B cell (primary cell): ENCODE measurements around the gene MRPS9. TPM values are rescaled to one million over a fixed set of nuclear protein-coding genes. Genes with fewer than 3 reads are reported as not detected.

Experiments used
- ATAC-seq: fragments of 200-7000 bp; cut with Tn5 transposase; one replicate; pipeline ENCODE4 v1.10.0; 2021; ENCODE audit warnings: low read depth, mild to moderate bottlenecking, moderate number of reproducible peaks, moderate library complexity
- CTCF ChIA-PET: fragments of 350-600 bp; sonication (Branson Sonifier 250); formaldehyde crosslinking; loops from one replicate; lab custom pipeline; 2021; ENCODE audit warnings: antibody characterized with exemption, inconsistent platforms; lab: Charles Lee
- POLR2A ChIA-PET: fragments of 350-600 bp; sonication (Branson Sonifier 250); formaldehyde crosslinking; loops from one replicate; lab custom pipeline; 2021; ENCODE audit warnings: antibody characterized with exemption; lab: Charles Lee
- DNase-seq: peaks from one replicate; pipeline ENCODE4 v3.0.0; 2013
- H2AFZ ChIP-seq: 2 replicates; pipeline ENCODE4 v1.6.1; 2012; ENCODE audit warnings: mild to moderate bottlenecking, low read depth, low read length; ENCODE audit not compliant: insufficient read depth, poor library complexity, severe bottlenecking
- H3K27ac ChIP-seq, 2 donors: 1 replicate in 1 of 2; 2 replicates in 1 of 2; pipeline ENCODE4 v1.5.1; 2012 to 2013; ENCODE audit warnings: low read length in 2 of 2, mild to moderate bottlenecking in 2 of 2, moderate library complexity in 1 of 2
- H3K27me3 ChIP-seq, 4 experiments: fragments of 200-600 bp in 1 of 4; sonication (generic) in 1 of 4; replicated peaks in 1 of 4; 1 replicate in 2 of 4; 2 replicates in 2 of 4; pipeline versions ENCODE4 v1.6.1 to v1.7.0; 2013 to 2016; ENCODE audit warnings: low read length in 3 of 4, mild to moderate bottlenecking in 2 of 4, mixed read lengths in 1 of 4, moderate library complexity in 1 of 4; ENCODE audit not compliant: insufficient read depth in 4 of 4, control insufficient read depth in 3 of 4; ENCODE audit errors: control extremely low read depth in 1 of 4
- H3K36me3 ChIP-seq, 2 experiments: replicated peaks in 1 of 2; 1 replicate in 1 of 2; 2 replicates in 1 of 2; pipeline versions ENCODE4 v1.6.1 to v1.7.1; 2013; ENCODE audit warnings: low read length in 1 of 2; ENCODE audit not compliant: insufficient read depth in 2 of 2, control insufficient read depth in 1 of 2; ENCODE audit errors: control extremely low read depth in 1 of 2, extremely low read depth in 1 of 2
- H3K4me1 ChIP-seq, 2 donors: fragments of 200-600 bp in 1 of 2; sonication (generic) in 1 of 2; 1 replicate in 1 of 2; 2 replicates in 1 of 2; pipeline versions ENCODE4 v1.5.1 to v1.6.1; 2013 to 2017; ENCODE audit warnings: low read length in 2 of 2; ENCODE audit not compliant: control insufficient read depth in 2 of 2, insufficient read depth in 2 of 2
- H3K4me2 ChIP-seq: replicated peaks from 2 replicates; pipeline ENCODE3; 2012; ENCODE audit warnings: mild to moderate bottlenecking, low read depth, low read length; ENCODE audit not compliant: poor library complexity, severe bottlenecking
- H3K4me3 ChIP-seq, 5 experiments: fragments of 200-600 bp in 1 of 5; sonication (generic) in 1 of 5; 1 replicate in 3 of 5; 2 replicates in 2 of 5; pipeline versions ENCODE4 v1.5.1 to v1.7.0; 2011 to 2016; ENCODE audit warnings: low read length in 4 of 5, mild to moderate bottlenecking in 4 of 5, low read depth in 2 of 5, control low read depth in 1 of 5, moderate library complexity in 1 of 5; ENCODE audit not compliant: insufficient read depth in 1 of 5; ENCODE audit errors: control extremely low read depth in 1 of 5, extremely low read depth in 1 of 5
- H3K79me2 ChIP-seq: fragments of 200-600 bp; sonication (generic); one replicate; pipeline ENCODE4 v1.6.0; 2016; ENCODE audit warnings: low read length; ENCODE audit not compliant: control insufficient read depth, insufficient read depth
- H3K9ac ChIP-seq: fragments of 200-600 bp; sonication (generic); 2 replicates; pipeline ENCODE4 v1.6.1; 2017; ENCODE audit warnings: mild to moderate bottlenecking, low read length, moderate library complexity
- H3K9me3 ChIP-seq, 3 donors: one replicate each; pipeline versions ENCODE4 v1.6.1 to v1.7.1; 2013; ENCODE audit warnings: low read length in 2 of 3; ENCODE audit not compliant: control insufficient read depth in 2 of 3, insufficient read depth in 1 of 3; ENCODE audit errors: control extremely low read depth in 1 of 3
- H4K20me1 ChIP-seq: 2 replicates; pipeline ENCODE4 v1.6.0; 2012; ENCODE audit warnings: mild to moderate bottlenecking, low read length; ENCODE audit not compliant: insufficient read depth, control insufficient read depth, poor library complexity, severe bottlenecking
- H3K27ac Mint-ChIP-seq: one replicate; pipeline ENCODE4 v1.8.0; 2021; ENCODE audit warnings: mixed read lengths
- H3K27me3 Mint-ChIP-seq: one replicate; pipeline ENCODE4 v1.8.0; 2021; ENCODE audit warnings: mixed read lengths
- H3K4me1 Mint-ChIP-seq: one replicate; pipeline ENCODE4 v1.8.0; 2021; ENCODE audit warnings: mixed read lengths
- H3K4me3 Mint-ChIP-seq: one replicate; pipeline ENCODE4 v1.8.0; 2021; ENCODE audit warnings: mixed read lengths
- H3K9me3 Mint-ChIP-seq: one replicate; pipeline ENCODE4 v1.8.0; 2022; ENCODE audit warnings: mixed read lengths; ENCODE audit not compliant: insufficient read depth
- EZH2 ChIP-seq: IDR thresholded peaks from 2 replicates; pipeline ENCODE4 v1.6.1; 2012; ENCODE audit warnings: borderline replicate concordance, low read depth, mild to moderate bottlenecking, moderate library complexity, low read length; ENCODE audit not compliant: insufficient read depth, poor library complexity, severe bottlenecking
- WGBS: methylation state at CpG from one replicate; pipeline ENCODE4 v1.1.5; 2013; ENCODE audit warnings: missing lambda C conversion rate; ENCODE audit not compliant: insufficient coverage; 5-methylcytosine and 5-hydroxymethylcytosine counted together
- intact Hi-C: fragments of 100-400 bp; cut with micrococcal nuclease; formaldehyde crosslinking; loops from one replicate; pipeline ENCODE4 v1.10.0; 2022
- polyA plus RNA-seq: library from polyadenylated mRNA; depleted of rRNA; stranded (reverse); fragments of >200 nt; gene quantifications from 2 replicates; pipeline ENCODE4 v1.2.3, GENCODE V29; 2012
- total RNA-seq, 2 donors: library from RNA; stranded (reverse); fragments of 120-200 nt in 1 of 2; gene quantifications; 1 replicate in 1 of 2; 2 replicates in 1 of 2; pipeline versions ENCODE4 v1.2.3 to v1.2.4, GENCODE V29; 2013 to 2022
- TF ChIP-seq, protein P1 (sequence below): fragments of 200-600 bp; IDR thresholded peaks from one replicate; pipeline ENCODE4 v1.8.0; 2022; ENCODE audit warnings: antibody characterized with exemption, mild to moderate bottlenecking

Gene MRPS9
- total and polyA plus RNA-seq, 2 donors (not counting 1 experiment from before 2014, with no cell fraction given) = 13.0 to 19.8 TPM

DNA sequence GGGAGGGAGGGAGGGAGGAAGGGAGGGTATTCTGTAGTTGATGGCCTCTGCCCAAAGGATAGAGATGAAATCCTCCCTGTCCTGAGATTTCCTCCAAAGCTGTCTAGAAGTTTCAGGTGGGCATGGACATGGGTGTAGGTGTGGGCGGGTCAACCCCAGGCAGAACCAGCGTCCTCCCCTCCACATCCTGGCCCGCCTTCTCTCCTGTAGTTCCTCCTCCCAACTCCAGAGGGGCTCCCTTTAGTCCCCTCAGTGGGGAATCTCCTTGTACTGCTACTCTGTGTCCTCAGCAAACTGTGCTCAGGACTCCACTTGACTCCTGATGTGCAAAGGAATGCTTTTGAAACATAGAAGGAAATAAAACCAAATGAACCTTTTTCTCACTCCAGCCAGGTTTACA is 88.1 kb downstream of the MRPS9 start:
- Histone ChIP-seq H3K4me2 (no peak overlapping the region), H3K9me3 (no peaks in the 10 kb centered on the region), H3K79me2 (no peaks in the 10 kb centered on the region), H3K9ac (no peak overlapping the region), H3K4me3 (no peak overlapping the region), H3K27me3 (no peaks in the 10 kb centered on the region), H3K36me3 (no peaks in the 10 kb centered on the region), H3K4me1 (peaks cover 13 to 31% of the 10 kb centered on the region in 2 donors), H3K27ac (no peak overlapping the region), H2AFZ (no peak overlapping the region), H4K20me1 (no peaks in the 10 kb centered on the region)
- TF ChIP-seq, protein P1, sequence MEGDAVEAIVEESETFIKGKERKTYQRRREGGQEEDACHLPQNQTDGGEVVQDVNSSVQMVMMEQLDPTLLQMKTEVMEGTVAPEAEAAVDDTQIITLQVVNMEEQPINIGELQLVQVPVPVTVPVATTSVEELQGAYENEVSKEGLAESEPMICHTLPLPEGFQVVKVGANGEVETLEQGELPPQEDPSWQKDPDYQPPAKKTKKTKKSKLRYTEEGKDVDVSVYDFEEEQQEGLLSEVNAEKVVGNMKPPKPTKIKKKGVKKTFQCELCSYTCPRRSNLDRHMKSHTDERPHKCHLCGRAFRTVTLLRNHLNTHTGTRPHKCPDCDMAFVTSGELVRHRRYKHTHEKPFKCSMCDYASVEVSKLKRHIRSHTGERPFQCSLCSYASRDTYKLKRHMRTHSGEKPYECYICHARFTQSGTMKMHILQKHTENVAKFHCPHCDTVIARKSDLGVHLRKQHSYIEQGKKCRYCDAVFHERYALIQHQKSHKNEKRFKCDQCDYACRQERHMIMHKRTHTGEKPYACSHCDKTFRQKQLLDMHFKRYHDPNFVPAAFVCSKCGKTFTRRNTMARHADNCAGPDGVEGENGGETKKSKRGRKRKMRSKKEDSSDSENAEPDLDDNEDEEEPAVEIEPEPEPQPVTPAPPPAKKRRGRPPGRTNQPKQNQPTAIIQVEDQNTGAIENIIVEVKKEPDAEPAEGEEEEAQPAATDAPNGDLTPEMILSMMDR = no peak
- TF ChIP-seq EZH2 = no peak
- peaks cover 26% of the 10 kb centered on the region for H3K4me1 Mint-ChIP-seq
- intact Hi-C loops = no loop called here
- DNase-seq = no peak
- H3K4me3 Mint-ChIP-seq = no peak overlapping the region
- H3K27me3 Mint-ChIP-seq = peaks cover 28% of the 10 kb centered on the region
- ChIA-PET CTCF (interaction anchor here (0.6 to 1.2 kb wide), 3 partner anchors 54 to 112 kb away, joined by 3 read pairs; no protein-coding TSS in a partner anchor), POLR2A (no interaction called here)
- no CpG with 5 or more reads among the region's 3 CpGs for WGBS
- peaks cover 2% of the 10 kb centered on the region for H3K9me3 Mint-ChIP-seq
- H3K27ac Mint-ChIP-seq = no peak overlapping the region
- ATAC-seq = no peak

DNA sequence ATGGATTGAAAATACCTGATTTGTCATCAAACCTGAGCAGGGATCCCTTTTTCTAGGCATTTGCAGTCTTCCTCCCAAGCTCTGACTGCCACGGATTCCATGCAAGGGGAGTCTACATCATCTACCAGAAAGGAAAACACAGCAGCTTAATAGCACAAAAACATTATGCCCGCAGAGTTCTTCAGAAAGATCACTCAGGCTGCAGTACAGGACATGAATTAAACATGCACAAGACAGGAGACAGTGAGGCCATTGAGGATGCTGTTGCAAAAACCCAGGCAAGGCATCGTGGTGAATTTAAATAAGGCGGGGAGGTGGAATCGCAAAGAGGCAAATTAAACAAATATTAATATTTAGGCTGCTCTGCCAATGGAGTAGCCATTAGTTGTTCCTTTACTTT is 88.5 kb downstream of the MRPS9 start:
- Mint-ChIP-seq H3K4me1 (peaks cover 25% of the 10 kb centered on the region), H3K27ac (no peak overlapping the region), H3K4me3 (no peak overlapping the region), H3K27me3 (peaks cover 28% of the 10 kb centered on the region), H3K9me3 (peaks cover 2% of the 10 kb centered on the region)
- DNase-seq (no peak), ATAC-seq (no peak)
- Histone ChIP-seq H3K9ac (no peak overlapping the region), H4K20me1 (no peaks in the 10 kb centered on the region), H3K27me3 (no peaks in the 10 kb centered on the region), H3K4me2 (no peak overlapping the region), H2AFZ (no peak overlapping the region), H3K4me3 (no peak overlapping the region), H3K27ac (no peak overlapping the region), H3K9me3 (peaks cover 0 to 1% (median 0%) of the 10 kb centered on the region in 3 donors), H3K4me1 (peaks cover 13 to 31% of the 10 kb centered on the region in 2 donors), H3K36me3 (no peaks in the 10 kb centered on the region), H3K79me2 (no peaks in the 10 kb centered on the region)
- ChIA-PET POLR2A (no interaction called here), CTCF (interaction anchor here (1.2 to 1.5 kb wide), 2 partner anchors 11 to 54 kb away, joined by 3 read pairs; no protein-coding TSS in a partner anchor)
- TF ChIP-seq, protein P1 = no peak
- no peak for TF ChIP-seq EZH2
- WGBS = 100% methylated on average over 2 of the region's 5 CpGs
- intact Hi-C loops = no loop called here
